ENCODE data around the gene PTPRM.

DNA sequence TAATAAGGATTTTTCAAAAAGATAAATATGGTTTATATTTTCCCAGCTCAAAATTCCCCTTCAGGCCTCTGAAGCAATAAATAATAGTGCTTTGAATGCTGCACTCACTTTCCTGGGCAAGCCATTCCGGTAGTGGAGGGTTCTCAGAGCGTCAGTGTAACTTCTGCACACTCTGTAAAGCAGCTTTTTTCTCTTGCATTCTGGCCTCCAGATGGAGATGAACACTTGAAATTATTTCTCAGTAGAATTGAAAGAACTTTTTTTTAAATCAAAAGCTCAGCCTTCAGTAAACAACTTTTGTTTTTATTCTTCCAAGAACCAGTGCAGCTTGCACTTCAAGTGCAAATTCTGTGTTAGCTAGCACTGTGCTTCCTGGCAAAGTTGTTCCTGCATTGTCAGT is 761.0 kb downstream of the PTPRM start:
- TF ChIP-seq JUND (IDR thresholded peaks at IDR 0.05) = no peak
- TF ChIP-seq, protein P1, sequence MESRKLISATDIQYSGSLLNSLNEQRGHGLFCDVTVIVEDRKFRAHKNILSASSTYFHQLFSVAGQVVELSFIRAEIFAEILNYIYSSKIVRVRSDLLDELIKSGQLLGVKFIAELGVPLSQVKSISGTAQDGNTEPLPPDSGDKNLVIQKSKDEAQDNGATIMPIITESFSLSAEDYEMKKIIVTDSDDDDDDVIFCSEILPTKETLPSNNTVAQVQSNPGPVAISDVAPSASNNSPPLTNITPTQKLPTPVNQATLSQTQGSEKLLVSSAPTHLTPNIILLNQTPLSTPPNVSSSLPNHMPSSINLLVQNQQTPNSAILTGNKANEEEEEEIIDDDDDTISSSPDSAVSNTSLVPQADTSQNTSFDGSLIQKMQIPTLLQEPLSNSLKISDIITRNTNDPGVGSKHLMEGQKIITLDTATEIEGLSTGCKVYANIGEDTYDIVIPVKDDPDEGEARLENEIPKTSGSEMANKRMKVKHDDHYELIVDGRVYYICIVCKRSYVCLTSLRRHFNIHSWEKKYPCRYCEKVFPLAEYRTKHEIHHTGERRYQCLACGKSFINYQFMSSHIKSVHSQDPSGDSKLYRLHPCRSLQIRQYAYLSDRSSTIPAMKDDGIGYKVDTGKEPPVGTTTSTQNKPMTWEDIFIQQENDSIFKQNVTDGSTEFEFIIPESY (IDR thresholded peaks at IDR 0.05) = no peak
